Measurements from ENCODE around the gene ZC4H2. TPM values are rescaled to one million over a fixed set of nuclear protein-coding genes. Genes with fewer than 3 reads are reported as not detected.

Gene ZC4H2
- 9.0 and 10.4 TPM in 2 replicates for polyA plus RNA-seq

GRCh38 chrX:64975989-64976672 lies at the start of gene ZC4H2:
Gene ZC4H2 (minus strand): TSS chrX:64976450. CDS start chrX:64976377, 73 bp downstream.

Other genes with a start within 250 kb of the ZC4H2 start
- 2.1 and 3.5 TPM in 2 replicates for gene ZC3H12B, start 58.4 kb upstream of the ZC4H2 start, polyA plus RNA-seq

All from Purkinje cell (primary cell).